NCI-H774 (cell line): Measurements from ENCODE around the gene SETSIP.
"Not testable (repeated sequence)": the region's sequence is repeated elsewhere in the genome, so short reads cannot be mapped to it uniquely, and the experiment has no call there.

Experiments used
- DNase-seq: peaks from one replicate; lab custom pipeline; 2025; lab: John Stamatoyannopoulos, UW

Gene SETSIP, protein sequence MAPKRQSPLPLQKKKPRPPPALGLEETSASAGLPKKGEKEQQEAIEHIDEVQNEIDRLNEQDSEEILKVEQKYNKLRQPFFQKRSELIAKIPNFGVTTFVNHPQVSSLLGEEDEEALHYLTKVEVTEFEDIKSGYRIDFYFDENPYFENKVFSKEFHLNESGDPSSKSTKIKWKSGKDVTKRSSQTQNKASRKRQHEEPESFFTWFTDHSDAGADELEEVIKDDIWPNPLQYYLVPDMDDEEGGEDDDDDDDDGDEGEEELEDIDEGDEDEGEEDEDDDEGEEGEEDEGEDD

DNA sequence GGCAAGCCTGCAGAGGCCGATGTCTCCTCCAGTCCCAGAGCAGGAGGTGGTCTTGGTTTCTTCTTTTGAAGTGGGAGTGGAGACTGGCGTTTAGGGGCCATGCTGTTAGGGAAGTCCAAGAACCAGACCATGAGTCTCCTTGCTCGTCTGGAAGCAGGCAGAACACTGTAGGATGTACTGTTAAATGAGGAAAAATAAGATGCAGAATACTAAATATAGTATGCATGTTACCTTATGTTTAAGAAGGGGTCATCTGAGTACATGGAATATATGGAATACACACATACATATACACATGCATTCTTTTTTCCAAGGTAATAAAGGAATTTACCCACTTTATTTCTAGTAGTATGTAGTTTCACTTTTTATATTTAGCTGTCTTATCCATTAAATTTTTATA, at the start of gene SETSIP:
TSS of gene SETSIP (minus strand) at position 101 of the 400 bp plus-strand sequence. CDS start at position 101, 0 bp downstream.
- DNase-seq = no peak

DNA sequence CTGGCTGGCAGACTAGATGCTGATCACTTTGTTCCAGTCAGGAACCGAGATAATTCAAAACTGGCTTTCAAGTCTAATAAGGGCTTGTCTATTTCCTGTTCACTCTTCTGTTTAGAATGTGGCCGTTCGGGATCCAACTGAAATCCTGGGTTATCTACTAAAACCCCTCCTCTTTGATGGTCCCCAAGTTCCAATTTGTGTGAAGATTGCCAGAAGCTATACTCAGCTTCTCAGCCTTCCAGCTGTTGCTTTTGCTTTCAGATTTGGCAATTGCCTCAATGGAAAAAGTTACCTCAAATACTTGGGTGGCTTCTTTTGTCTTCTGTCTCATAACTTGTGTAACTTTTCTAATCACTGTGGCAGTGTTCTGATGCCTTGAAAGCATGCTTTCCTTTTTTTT, 48.7 kb upstream of the SETSIP start:
- no peak for DNase-seq

DNA sequence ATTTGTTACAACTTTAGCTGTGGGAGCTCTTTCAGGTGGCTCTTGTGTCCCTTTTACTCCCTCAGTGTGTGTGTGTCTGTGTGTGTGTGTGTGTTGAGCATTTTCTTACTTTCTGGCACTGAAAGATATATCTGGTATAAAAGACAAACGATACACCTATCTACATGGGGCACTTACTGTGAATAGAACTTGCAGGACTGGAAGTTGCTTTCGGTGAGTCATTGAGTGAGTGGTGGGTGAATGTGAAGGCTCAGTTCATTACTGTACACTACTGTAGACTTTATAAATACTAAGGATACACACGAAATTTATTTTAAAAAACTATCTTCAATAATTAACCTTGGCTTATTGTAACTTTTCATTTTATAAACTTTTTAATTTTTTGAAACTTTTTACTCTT, 43.6 kb upstream of the SETSIP start:
- no peak for DNase-seq

DNA sequence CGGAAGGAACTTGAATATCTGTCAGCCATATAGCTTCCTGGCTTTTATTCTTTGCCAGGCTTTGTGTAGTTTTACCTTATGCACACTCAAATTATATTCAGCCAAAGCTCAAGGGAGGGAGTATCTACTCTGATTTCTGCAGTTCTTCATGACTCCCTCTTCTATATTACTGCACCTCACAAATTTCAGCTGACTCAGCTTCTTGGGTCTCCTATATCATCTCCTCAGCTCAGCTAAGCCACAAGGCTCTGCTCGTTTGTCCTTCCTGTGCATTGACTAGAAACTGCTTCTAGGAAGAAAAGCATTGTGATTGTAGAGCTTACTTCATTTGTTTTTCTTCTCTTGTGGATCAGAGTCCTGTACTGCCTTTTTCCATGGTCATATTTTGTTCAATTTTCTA, 42.3 kb upstream of the SETSIP start:
- DNase-seq = no peak

DNA sequence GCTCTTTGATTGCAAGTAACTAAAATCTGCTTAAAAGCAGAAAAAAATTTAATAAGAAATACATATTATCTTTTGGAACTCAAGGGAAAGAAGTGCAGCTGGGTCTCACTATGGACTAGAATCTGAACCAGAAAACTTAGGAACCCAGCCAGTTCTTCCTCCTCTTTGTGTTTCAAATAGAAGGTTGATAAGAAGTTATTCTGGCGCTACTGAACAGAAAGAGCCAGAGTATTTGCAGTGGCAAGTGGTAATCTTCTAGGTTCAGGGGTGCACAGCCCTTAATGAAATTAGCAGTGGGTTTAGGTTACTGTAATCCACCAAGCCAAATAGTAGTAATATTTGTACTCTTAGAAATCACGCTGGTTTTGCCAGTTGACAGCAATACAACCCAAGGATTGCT, 33.4 kb upstream of the SETSIP start:
- DNase-seq = no peak

DNA sequence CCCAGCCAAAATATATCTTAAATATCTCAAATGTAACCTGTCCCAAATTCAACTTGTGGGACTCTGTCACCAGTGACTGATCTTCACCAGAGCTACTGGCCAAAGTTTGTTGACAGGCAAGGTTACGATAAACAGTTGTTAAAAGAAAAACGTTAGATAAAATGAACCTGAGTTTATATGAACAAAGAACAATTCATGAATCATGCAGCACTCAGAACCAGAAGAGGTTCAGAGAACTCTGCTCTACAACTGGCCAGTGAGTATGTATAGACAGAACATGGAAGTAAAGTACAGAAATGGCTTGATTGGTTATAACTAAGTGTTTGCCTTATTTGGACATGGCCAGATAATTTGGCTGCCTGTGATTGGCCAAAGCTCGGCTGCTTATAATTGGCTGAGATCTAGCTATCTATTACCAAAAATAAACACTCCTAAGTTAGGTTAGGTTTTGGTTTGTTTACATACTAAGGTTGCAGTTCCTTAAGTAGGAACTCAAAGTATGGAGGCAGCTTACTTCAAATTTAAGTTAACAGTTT, 30.4 kb upstream of the SETSIP start:
- no peak for DNase-seq

DNA sequence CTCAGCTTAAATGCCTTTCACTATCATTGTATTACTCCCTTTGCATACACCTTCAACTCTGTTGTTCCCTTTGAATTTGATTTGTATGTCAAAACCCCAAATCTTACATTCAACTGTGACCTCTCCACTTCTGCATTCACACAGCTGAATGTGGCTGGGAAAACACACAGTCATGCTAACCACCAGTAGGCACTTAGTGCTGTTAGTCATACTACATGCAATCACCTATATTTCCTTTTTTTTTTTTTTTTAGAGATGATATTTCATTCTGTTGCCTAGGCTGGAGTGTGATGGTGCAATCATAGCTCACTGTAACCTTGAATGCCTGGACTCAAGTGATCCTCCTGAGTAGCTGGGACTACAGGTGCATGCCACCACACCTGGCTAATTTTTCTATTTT, 21.1 kb upstream of the SETSIP start:
- no peak for DNase-seq

DNA sequence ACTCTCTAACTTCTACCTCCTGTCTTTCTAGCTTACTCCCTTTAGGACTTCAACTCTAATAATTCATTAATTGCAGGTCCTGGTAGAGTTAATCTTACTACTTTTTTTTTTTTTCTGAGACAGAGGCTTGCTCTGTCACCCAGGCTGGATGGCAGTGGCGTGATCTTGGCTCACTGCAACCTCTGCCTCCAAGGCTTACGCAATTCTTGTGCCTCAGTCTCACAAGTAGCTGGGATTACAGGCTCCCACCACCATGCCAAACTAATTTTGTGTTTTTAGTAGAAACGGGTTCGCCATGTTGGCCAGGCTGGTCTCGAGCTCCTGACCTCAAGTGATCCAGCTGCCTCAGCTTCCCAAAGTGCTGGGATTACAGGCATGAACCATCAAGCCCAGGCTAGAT, 20.7 kb upstream of the SETSIP start:
- no peak for DNase-seq

DNA sequence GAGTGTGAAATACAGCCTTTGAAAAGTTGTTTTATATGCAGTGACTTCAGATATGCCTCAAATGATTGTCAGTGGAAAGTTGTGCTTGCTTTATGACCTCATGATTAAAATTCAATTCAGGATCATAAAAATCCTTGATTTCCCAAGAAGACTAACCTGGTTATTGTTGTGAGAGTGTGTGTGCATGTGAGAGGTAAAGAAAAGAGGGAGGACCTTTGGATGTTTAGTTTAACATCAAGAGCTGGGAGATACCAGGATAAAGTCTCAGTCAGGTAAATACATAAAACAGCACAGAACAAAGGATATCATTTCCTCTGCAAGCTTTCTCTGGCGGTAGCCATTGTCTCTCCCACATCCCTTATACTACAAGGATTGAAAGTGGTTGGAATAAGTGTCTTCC, 19.4 kb upstream of the SETSIP start:
- no peak for DNase-seq

DNA sequence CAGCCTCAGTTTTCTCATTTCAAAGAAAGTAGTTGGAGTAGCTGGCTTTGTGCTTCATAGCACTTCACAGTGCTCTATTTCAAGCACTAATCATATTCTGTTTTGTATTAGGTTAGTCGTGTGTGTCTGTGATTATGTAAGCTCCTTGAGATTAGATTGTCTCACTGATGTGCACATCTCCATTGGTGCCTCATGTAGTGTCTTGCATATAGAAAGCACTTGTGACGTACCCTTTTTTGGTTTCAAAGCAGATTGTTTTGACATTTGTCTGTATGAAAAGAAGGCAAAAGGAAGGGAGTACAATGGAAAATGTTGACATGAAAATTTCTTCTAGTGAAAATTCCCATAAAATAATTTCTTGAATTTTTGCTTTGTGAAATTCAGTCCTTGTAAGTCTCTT, 18.9 kb upstream of the SETSIP start:
- no peak for DNase-seq

DNA sequence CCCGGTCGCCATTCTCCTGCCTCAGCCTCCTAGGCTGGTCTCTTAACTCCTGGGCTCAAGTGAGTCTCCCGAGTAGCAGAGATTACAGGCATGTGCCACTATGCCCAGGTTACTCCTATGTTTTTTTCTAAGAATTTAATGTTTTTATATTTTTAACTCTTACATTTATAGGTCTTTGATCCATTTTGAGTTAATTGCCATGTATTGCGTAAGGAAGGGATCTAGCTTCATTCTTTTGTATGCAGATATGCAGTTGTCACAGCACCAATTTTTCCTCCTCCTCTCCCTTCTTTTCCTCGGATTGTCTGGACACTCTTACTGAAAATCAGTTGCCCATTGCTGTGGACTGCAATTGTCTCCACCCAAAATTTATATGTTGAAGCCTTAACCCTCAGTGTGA, 16.4 kb upstream of the SETSIP start:
- no peak for DNase-seq

DNA sequence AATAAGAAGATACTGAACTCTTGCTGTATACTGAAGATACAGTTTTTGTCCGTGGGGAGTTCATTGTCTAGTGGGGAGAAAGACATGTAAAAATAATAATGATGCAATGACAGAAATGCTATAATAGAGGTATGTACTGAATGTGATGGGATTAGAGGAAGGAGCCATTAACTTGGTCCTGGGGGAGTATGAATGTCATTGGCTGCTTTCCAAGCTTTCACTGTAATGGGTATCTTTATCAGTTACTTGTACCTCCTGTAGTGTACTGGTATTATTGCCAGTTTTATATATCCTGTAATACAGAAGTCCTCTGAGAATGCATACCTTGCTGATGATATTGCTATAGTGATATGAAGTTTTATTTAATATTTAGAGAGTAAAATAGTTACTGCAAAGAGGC, 12.3 kb upstream of the SETSIP start:
- DNase-seq = no peak

DNA sequence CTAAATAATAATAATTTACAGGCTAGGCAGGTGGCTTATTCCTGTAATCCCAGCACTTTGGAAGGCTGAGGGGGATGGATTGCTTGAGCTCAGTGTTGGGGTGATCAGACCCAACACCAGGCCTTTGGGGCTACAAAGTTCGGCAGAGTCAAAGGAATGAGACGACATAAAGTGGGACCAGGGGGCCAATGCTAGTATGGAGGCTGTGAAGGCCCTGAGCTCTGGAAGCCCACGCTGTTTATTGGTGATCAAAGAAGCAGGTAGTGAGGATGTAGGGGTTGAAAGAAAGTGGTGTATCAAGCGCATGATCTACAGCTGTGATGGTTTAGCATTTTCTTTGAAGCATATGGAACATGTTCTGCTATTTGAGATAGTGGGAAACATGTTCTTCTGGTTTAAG, 10.5 kb upstream of the SETSIP start:
- no peak for DNase-seq

DNA sequence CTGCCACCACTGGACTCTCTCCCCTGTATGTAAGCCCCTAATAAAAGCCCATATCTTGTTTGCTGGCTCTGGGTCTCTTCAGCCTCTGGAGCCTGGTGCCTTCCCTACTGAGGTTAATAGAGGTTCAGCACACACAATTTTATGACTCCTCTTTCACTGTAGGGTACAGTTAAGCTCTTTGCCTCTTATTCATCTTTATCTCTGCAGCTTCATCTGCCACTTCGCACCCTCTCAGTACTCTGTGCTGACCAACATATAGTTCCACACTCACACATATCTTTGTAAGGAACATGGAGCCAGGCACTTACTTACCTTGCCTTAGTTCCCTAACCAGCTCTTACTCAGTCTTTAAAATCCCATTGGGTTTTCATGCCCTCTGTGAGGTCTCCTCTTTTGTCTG, 9.4 kb upstream of the SETSIP start:
- no peak for DNase-seq

DNA sequence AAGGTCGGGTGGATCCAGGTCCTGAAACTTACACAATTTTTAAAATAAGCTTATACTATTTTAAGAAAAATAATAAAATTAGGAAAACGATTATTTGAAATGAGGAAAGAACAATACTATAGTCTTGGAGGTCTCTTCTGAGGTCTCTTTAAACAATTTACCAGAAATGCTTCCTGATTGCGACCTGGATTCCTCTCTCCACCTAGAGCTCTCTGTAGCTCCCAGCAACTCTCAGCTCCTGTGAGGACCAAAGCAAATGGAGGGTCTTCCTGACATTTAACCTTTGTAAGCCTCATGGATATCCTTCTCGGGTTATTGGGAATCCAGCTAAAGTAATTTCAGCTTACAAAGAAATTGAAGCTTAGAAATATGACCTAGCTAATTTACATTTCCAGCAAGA, 5.8 kb upstream of the SETSIP start:
- DNase-seq = no peak

DNA sequence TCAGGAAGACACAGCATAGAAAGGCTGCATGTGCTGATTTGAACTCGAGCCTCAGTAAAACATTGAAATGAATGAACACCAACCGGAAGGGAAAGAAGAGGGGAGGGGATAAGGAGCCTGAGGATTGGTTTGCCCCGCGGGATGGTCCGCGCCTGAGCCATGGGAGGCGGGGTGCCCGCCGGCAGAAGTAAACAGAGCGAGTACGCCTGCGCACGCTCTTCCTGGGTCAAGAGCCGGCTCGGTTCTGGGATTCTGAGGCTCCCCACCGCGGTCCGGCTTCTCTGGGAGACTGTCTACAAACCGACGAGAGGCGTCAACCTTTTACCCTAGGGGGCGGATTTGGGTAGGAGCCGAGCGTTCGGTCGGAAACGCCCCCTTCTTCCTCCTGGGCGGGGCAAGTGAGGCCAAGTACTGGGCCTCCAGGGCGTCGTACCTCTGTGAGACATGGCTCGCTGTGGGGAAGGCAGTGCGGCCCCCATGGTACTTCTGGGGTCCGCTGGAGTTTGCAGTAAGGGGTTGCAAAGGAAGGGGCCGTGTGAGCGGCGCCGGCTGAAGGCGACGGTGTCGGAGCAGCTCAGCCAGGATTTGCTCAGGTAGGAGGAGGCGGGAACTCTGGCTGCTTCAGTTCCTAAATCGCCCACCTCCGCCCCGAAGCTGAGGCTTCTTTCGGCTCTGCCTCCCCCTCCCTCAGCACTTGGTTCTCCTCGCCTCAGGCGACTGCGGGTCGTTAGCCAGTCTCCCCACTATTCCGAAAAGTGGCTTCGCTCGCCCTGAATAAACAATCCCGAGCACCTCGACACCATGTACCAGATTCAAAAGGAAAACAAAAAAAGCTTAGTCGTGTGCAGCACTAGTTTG, 5.1 kb upstream of the SETSIP start, which contains the start of gene BTBD8:
TSS of gene BTBD8 (plus strand) at position 218 of the 858 bp plus-strand sequence. CDS start at position 445, 227 bp downstream.
- DNase-seq = peak; percentile 83

DNA sequence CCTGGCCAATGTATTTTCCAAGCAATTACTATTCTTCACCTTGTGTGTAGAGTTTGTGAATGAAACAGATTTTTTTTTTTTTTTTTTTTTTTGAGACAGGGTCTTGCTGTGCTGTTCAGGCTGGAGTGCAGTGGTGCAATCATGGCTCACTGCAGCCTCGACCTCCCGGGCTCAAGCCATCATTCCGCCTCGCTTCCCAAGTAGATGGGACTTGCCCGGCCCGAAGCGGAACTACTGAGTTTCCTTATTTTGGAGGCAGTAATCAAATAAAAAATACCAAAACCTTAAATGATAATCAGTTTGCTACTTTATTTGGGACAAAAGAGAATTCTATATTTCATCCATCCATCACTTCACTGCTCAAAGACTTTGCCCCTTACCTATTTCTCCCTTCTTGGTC, 4.2 kb upstream of the SETSIP start:
- no peak for DNase-seq

DNA sequence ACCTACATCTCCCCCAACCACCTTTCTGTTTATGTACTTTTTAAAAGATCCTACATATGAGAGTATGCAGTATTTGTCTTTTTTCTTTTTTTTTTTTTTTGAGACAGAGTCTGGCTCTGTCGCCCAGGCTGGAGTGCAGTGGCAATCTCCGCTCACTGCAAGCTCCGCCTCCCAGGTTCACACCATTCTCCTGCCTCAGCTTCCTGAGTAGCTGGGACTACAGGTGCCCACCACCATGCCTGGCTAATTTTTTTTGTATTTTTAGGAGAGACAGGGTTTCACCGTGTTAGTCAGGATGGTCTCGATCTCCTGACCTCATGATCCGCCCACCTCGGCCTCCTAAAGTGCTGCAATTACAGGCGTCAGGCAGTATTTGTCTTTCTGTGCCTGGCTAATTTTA, 2.9 kb upstream of the SETSIP start:
- DNase-seq = not testable (repeated sequence)

DNA sequence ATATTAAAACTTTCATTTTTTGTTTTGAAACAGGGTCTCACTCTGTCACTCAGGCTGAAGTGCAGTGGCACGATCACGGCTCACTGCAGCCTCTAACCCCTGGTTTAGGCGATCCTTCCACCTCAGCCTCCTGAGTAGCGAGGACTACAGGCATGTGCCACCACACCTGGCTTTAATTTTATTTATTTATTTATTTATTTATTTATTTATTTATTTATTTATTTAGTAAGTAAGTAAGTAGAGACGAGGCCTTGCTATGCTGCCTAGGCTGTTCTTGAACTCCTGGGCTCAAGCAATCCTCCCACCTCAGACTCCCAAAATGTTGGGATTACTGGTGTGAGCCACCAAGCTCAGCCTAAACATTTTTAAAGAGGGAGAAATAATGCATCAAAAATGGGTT, 1.2 kb upstream of the SETSIP start:
- no peak for DNase-seq

DNA sequence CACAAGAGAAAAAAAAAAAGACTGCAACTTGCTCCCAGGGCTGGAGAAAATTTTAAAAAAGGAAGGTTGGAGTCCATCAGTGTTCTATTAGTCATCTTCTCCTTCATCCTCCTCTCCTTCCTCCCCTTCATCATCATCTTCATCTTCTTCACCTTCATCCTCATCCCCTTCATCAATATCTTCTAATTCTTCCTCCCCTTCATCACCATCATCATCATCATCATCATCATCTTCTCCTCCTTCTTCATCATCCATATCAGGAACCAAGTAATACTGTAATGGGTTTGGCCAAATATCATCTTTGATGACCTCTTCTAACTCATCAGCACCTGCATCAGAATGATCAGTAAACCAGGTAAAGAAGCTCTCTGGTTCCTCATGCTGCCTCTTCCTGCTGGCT, 765 bp downstream of the SETSIP start:
- not testable (repeated sequence) for DNase-seq

DNA sequence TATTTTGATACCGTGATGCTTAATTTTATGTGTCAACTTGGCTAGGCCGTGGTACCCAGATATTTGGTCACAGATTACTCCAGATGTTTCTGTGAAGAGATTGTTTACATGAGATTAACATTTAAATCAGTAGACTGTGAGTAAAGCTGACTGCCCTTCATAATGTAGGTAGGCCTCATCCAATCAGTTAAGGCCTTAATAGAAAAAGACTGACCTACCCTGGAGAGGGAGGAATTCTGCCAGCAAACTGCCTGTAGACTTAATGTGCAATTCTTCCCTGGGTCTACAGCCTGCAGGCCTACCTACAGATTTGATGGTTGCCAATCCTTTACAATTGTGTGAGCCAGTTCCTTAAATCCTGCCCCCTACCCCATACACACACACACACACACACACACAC, 4.3 kb downstream of the SETSIP start:
- DNase-seq = no peak

DNA sequence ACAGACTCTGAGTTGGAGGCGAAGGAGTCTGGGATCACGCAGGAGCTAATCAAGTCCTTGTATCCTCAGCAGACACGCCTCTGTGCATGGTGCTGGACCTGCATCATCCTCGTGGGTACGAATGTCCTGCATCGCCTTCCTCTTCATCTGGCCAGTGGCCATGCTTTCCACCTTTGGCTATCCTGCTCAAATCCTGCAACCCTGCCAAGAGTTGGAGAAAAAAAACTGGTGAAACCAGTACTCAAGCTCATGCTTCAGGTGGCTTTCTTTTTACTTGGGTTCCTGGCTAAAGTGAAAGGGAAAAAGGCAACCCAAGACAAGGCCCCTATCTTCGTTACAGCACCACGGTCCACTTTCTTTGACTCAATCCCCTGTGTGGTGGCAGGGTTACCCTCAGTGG, 8.9 kb downstream of the SETSIP start:
- DNase-seq = no peak

DNA sequence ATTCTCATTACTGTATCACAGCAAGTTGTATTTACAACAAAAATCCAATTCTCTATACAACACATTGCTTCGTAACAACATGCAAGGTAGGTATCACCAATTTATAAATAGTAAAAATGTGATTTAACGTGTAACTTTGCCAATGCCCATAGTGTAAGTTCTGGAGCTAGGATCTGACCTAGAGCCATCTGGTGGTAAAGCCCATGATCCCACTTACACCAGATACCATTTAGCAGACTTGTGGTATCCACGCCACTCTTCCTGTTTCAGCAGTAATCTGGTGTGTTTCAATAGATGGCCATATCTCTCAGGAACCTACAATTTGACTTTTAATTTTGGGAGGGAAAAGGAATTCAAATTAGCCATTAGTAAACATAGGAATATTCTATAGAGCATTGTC, 10.2 kb downstream of the SETSIP start:
- no peak for DNase-seq
